Activated CD8-positive, alpha-beta memory T cell treated with anti-CD3 and anti-CD28 coated beads for 4 hours (primary cell): Measurements from ENCODE around the gene GNG13.
"Not testable (repeated sequence)": the region's sequence is repeated elsewhere in the genome, so short reads cannot be mapped to it uniquely, and the experiment has no call there.

ENCODE experiments used
- DNase-seq, 2 donors: peaks; one replicate each; pipeline ENCODE4 v3.0.0-alpha.2; 2020; ENCODE audit warnings: low read depth in 2 of 2

GNG13 gene, protein sequence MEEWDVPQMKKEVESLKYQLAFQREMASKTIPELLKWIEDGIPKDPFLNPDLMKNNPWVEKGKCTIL

DNA sequence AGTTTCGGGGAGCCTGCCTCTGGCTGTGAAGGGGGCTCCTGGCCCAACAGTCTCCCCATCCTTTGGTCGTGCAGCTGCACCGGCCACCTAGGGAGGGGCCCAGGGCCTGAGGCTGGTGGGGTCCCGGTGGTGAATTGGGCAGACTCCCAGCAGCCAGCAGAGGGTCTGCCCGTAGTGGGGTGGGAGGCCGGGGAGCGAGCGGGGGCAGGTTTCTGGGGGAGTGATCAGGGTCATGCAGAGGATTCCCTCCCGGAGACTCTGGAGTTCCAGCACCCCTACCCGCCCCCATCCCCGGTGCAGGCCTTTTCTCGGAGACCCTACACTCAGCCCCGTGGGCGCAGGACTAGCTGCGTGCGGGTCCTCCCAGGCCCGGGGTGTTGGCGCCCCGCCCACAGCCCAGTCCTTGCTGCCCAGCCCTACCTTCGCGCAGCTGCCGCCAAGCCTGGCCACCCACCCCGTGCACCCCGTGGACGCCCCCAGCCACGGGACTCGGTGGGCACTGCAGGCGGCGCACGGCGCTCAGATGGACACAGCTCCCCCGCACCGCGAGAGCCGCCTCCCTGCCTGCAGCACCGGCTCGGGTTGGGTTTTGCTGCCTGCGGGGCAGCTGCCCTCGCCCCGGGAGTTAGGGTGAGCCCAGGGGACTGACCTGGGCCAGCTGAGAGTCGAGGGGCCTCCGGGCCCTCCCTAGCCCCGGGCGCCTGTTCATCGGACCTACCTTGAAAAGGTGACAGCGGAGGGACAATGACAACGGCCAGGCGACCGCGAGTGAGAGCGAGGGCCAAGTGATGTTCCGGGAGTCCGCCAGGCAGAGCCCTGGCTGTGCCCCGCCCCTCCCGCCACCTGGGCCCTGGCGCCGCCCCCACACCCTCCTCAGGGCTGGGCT is at the start of gene GNG13:
GNG13 (minus strand) TSS at position 787 of the 886 bp plus-strand sequence. CDS start 1,657 bp downstream, outside the sequence.
- DNase-seq = no peak

DNA sequence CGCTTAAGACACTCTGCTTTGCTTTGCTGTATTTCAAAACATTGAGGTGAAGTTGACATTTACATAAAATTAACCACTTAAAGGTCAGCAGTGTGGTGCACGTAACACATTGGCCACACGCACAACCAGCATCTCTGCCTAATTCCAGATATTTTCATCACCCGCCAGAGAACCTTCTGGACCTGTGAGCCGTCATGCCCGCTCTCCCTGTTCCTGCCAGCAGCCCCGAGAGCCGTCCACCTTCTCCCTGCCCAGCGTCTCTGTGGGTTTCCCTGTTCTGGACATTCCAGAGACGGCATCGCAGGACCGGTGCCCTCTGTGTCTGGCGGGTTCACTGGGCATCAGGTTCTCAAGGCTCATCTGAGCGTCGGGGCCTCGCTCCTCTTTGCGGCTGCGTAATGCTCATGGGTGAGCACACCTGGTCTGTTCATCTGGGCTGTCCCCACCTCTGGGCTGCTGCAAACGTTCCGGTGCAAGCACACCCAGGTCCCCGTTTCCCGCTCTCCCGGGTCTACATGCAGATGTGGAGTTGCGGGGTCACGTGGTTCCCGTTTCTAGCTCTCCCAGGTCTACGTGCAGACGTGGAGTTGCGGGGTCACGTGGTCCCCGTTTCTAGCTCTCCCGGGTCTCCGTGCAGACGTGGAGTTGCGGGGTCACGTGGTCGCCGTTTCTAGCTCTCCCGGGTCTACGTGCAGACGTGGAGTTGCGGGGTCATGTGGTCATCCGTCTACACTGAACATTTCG is 48.1 kb upstream of the GNG13 start:
- DNase-seq = no peak

DNA sequence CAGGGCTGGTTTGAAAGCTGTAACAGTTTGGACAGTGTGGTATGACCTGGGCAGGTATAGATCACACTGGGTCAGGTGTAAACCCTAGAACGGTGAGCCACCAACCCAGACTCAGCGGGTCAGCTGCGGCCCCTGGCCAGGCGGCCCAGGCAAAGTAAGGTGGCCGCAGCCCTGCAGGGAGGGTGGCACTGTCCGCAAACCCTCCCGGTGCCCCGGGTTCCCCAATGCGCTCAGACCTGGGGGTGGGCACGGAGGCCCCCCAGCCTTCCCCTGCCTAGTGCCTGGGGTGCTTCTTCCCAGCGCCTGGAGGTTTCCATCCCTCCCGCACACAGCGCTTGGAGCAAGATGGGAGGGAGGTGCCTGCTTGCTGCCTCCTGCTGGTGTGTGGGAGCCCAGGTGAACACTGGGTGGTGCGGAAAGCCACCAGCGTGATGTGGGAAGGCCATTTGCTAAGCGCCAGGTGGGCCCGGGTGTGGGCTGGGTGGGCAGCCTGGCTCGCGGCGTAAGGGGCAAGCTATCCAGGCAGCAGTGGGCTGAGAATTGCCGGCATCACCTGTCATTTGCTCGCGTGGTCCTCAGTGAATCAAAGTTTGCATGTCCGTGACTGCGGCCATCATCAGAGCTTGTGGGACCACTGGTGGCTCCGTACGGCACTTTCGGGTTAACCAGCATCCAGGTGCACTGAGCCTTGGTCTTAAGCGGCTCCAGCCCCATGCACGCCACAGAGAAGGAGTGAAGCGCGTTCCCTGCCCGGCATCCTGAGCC is 47.3 kb upstream of the GNG13 start:
- no peak for DNase-seq

DNA sequence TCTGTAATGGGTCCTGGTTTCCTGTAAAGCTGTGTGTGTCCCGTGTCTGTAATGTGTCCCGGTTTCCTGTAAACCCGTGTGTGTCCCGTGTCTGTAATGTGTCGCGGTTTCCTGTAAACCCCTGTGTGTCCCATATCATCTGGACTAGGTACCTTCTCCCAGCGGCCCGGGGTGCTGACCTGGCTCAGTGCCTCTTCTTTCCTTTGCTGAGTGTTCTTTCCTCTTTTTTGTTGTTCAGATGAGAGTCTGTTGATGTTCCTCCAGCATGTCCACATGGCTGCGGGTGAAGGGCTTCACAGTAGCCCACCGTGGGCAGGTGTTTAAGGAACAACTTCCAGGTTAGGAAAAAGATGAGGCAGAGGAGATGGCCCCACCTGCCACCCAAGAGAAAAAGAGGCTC is 46.6 kb upstream of the GNG13 start:
- DNase-seq = no peak

DNA sequence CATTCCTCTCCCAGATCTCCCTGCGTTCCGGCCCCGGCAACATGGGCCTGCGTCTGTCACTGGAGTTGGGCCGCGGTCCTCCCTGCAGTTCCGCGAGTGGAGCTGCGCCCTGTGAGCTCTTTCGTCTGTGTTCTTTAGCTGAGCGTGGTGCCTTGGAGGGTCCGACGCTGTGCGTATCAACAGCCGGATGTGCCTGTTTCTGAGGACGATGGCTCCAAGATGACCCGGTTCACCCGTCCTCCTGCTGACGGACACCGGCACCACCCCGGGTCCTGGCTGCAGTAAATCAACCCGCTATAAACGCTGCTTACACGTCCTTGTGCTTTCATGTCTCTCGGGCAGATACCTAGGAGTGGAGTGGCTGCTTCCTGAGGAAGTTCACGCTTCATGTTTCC is 44.8 kb upstream of the GNG13 start:
- no peak for DNase-seq

DNA sequence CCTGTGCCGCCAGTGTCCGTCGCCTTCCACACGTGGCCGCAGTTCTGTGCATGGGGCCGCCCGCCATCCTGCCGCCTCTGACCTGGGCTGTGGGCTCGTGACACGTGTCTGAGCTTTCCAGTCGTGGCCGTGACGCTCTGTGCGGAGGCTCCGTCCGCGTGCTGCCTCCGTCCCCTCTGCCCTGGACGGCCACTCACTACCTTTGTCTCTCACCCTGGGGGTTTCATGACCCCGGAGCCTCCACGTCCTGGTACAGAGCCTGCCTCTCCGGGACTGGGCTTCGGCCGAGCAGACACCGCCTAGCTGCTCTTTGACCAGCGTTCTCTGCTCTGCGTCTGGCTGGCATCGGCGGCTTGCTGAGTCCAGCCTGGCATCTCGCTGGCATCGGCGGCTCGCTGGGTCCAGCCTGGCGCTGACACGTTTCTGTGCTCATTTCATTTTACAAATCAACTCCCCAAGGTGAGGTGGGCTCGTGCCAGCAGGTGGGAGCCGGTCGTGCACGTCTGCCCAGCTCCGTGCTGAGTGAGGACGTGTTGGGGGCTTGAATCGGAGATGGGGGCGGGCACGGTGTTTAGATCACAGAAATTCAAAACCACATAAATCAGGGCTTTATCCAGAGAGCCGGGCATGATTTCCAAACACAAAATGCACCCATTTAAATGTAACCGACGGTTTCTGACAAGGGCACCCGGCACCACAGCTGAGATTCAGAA is 44.3 kb upstream of the GNG13 start:
- DNase-seq = no peak

DNA sequence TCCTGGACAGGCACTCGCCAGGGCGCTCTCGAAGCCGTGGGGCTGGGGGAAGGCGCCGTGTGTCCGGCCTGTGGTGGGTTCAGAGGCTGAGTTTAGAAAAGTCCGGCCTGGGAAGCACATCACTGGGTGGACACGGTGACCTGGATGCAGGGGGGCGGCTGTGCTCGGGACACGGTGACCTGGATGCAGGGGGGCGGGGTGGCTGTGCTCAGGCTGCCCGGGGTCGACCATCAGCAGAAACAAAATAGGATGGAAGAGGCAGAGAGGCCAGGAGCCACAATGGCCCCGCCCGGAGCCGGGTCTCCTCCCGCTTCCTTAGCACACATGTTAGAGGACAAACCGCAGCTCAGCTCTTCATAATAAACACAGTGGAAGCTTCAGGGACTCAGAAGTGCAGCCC is 43.2 kb upstream of the GNG13 start:
- DNase-seq = no peak

DNA sequence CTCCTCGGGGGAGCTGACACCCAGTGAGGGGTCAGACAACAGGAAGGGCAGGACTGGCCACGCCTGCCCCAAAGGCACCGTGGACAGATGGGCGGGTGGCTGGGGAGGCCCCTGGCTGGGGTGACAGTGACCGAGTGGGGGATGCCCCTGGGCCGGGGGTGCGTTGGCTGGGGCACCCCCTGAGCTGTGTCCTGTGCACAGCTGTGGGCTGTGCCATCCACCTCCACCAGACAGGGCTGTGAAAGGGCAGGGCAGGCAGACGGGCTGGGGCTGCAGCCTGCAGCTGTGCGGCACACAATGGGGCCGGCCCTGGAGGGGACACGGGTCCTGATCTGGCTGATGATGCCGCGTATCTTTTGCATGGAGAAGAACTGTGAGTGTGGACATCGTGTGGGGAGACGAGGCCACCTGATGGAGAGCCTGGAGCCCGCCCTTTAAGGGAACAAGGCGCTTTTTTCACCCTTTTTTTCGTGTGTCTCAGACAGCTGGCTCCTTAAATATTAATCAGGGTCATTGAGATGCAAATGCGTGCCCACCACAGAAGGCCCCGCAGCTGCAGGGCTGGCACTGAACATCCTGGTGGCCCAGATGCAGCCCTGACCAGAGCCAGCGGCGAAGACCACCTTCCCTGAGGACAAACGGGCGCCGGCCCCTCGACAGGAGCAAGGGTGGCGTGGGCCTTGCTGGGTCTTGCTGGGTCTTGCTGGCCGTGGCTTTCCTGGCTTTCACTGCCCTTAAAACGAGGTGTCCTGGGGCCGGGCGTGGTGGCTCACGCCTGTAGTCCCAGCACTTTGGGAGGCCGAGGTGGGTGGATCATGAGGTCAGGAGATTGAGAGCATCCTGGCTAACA is 42.4 kb upstream of the GNG13 start:
- no peak for DNase-seq

DNA sequence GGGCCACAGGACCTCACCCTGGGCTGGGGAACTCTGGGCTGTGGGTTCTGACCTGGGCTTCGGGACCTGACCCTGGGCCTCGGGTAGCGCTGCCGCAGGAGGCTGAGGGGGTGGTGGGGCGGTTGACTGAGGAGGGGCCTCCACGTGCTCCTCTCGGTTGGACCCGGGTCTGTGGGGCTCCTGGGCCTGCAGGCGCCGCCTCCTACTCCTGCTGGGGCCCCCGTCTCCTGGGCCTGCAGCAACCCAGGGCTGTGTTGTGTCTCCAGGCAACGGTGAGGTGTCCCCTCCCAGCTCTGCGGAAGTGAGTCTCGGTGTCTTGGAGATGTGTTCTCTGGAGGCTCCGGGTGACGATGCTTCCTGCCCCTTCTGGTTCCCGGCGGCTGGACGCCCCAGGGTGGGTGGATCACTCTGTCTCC is 41.5 kb upstream of the GNG13 start:
- no peak for DNase-seq

DNA sequence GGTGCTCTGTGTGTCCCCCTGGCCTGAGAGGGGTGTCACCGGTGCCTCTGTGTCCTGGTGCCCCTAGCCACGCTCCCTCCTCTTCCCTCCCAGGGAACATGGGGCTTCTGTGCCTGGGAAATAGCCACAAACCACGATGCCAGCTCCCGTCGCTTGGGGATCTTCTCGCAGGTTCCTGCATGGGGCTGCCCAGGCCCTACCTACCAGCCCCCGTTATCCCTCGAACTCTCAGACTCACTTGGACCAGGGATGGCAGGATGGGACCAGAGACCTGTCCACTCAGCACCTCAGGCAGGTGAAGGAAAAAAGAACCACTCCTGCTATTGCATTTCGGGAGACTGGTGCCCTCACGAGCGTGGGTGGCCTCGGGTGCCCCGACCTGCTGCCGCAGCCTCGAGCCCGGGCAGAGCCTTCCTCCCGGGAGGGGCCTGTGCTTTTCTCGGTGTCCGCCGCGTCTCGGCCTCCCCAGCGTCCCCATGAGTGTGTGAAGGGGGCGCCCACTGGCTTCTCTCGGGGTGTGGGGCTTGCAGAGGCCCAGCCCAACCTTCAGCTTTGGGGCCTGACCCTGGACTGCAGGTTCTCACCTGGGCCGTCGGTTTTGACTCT is 41.0 kb upstream of the GNG13 start:
- no peak for DNase-seq

DNA sequence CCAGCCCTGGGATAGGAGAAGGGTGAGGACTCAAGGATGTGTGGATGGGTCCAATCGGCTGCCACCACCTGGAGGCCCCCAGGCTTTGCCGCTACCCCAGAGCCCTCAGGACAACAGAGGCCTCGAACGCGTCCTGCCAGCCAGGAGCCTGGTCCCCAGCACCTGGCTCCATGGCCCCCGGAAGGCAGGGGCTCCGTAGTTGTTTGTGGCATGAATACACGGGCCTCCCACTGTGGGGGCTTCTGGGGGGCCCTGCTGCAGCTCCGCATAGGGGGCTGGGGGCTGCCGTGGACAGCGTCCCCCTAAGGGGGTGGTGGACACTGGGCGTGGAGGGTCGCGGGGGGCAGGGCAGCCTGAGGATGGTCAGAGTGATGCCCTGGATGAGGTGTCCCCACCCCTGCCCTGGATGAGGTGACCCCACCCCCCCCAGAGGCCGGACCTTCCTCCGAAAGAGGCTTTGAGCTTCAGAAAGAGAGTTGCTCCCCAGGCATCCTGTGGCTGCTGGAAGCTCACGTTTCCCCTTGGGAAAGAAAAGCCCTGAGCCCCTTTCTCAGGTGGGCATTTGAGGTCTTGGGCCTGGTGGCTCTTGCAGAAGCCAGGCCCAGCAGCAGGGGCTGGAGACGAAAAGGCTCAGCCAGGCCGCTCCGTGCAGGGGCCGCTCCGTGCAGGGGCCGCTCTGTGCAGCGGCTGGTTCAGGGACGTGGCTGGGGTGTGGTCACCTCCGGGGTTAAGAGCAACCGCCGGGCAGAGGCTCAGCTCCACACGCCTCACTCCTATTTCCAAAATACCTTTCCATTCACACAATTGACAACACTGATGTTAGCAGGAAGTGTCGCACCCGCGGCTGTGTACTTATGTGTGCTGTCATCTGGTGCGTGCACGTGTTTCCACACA is 40.3 kb upstream of the GNG13 start:
- no peak for DNase-seq

DNA sequence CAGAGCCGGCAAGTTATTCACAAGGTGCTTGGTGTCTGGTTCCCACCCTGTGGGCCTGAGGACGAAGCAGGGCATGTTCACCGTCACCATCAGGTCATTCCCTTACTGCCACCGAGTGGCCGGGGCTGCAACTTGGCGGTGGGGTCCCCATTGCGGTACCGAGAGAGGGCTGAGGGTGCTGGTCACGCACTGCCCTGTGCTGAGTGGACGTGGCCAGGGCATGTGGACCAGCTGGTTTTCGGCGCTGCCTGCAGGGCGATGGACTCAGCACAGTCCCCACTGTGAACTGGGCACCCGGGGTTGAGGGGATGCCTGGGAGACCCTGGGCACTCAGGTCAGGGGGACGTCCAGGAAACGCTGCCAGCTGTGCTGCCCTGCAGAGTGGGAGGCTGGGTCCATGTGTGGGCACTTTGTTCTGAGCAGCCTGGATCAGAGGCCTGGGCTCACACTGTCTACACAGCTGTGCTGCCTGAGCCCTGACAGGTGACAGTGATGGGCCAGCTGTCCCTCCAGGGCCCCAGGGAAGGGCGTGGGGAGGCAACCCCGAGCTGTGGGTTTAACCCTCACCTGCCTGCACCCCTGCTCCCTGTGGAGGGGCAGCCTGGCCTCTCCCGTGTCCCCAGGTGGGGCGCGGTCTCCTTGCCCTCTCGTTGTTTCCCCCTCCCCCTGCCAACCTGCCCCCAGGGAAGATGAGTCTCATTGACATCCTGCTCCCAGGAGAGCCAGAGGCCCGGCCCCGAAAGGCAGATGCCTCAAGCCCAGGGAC is 39.3 kb upstream of the GNG13 start:
- DNase-seq = no peak

DNA sequence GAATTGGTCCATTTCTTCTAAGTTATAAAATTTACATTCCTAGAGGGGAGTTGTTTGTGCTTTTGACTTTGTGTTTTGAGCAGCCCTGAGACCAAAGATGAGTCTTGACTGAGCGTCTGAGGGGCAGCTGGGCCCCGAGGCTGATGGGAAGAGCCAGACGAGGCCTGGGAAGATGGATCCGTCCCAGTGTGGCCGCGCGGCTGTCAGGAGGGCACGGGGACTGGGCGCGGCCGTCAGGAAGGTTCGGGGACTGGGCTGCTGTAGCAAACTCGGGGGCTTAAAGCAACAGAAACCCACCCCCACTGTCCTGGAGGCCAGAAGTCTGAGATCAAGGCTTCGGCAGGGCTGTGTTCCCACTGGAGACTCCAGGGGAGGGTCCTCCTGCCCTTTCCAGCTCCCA is 38.2 kb upstream of the GNG13 start:
- no peak for DNase-seq

DNA sequence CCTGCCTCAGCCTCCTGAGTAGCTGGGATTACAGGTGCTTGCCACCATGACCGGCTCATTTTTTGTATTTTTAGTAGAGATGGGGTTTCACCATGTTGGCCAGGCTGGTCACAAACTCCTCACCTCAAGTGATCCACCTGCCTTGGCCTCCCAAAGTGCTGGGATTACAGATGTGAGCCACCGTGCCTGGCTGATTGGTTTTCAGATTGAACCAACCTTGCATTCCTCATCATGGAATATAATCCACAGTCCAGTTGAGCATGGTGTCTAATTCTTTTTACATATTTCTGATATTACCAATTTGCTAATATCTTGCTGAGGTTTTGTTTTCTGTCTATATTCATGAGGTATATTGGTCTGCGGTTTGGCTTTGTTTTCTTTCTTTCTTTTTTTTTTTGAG is 36.3 kb upstream of the GNG13 start:
- not testable (repeated sequence) for DNase-seq

DNA sequence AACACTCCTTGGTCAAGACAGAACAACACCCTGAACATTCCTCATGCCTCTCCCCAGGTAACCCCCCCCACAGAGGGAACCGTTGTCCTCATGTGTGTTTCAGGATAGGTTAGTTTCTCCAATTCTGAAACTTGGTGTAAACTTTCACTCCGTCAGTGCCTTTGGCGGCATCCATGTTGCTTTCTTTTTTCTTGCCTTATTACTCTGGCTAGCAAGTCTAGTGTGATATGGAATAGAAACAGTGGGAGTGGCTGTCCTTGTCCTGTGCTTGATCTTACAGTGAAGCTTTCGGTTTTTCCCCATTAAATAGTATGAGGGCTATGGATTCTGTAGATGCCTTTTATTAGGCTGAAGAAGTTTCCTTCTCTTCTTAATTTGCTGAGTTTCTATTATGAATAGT is 35.7 kb upstream of the GNG13 start:
- DNase-seq = no peak

DNA sequence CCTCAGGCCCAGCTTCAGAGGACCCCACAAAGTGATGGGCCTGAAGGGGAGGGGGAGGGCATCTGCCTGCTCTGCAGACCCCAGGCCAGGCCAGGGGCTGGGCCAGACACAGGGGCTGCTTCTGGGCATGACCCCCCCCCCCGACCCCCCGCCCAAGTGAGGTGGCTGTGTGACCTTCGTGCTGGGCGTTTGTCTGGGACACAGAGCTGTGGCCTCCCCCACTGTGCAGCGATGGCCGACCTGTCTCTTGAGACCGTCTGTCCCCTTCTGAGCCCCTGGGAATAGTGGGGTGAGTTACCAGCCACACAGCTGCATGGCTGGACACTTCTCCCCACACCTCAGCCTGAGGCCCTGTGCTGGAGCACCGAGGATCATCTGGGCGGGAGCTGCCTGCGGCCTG is 34.8 kb upstream of the GNG13 start:
- DNase-seq = no peak

DNA sequence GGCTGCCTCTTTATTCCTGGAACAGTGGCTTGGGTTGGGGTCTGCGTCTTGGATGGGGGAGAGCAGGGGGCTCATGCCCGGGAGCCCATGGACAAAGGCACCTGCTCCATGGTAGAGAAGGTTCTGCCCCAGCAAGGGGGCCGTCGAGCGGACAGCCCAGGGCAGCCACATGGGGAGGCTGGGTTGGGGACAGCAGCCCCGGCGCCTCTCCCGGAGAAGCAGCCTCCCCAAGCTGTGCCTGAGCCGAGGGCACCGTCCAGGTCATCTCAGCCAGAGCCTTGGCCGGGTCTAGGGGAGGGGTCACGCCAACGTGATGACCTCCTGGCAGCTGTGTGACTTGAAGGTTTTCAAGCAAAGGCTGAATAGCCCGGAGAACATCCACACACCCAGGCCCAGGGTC is 32.9 kb upstream of the GNG13 start:
- DNase-seq = no peak

DNA sequence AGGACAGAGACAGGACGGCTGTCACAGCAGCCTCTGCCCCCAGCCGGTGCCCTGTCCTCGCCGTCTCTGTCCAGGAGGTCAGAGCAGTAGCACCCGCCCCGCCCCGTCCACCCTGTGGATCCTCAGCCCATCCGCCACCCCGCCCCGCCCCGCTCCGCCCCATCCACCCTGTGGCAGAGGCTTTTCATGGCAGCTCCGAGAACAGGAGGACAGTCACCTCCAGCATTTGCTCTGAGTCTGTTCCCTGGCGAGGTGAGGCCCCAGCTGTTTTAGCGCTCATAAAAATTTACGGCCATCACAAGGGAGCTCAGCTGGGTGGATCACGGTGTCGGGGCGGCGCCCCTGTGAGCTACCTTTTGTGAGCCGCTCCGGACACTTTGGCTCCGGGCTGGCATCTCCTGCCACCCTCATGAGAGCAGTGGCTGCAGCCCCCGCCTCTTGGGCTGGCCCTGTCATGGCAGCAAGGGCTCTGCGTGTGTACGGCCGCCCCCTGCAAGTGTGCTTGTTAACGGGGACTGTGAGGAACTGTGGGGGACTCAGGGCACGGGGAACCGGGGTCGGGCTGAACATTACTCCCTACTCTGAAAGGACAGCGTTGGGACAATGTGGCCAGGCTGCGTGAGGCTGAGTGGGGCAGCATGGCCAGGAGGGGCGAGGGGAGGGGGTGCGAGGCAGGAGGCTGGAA is 32.3 kb upstream of the GNG13 start:
- DNase-seq = no peak
